ENCODE data around the gene SGTA.
"Not testable (repeated sequence)": the region's sequence is repeated elsewhere in the genome, so short reads cannot be mapped to it uniquely, and the experiment has no call there.

The SGTA gene

GRCh38 chr19:2797280-2797679 is 14.2 kb upstream of the SGTA start:
- no peaks in the 10 kb centered on the region for H3K9me3 ChIP-seq (ENCODE audit: severe bottlenecking)
- no peaks in the 10 kb centered on the region for H3K4me1 ChIP-seq (ENCODE audit: insufficient read depth, poor library complexity, severe bottlenecking)
- peaks cover 57% of the 10 kb centered on the region for H3K36me3 ChIP-seq (ENCODE audit: low read depth)
- H3K27ac ChIP-seq (ENCODE audit: poor library complexity, severe bottlenecking), result no peak overlapping the region
- TF ChIP-seq, protein P1, sequence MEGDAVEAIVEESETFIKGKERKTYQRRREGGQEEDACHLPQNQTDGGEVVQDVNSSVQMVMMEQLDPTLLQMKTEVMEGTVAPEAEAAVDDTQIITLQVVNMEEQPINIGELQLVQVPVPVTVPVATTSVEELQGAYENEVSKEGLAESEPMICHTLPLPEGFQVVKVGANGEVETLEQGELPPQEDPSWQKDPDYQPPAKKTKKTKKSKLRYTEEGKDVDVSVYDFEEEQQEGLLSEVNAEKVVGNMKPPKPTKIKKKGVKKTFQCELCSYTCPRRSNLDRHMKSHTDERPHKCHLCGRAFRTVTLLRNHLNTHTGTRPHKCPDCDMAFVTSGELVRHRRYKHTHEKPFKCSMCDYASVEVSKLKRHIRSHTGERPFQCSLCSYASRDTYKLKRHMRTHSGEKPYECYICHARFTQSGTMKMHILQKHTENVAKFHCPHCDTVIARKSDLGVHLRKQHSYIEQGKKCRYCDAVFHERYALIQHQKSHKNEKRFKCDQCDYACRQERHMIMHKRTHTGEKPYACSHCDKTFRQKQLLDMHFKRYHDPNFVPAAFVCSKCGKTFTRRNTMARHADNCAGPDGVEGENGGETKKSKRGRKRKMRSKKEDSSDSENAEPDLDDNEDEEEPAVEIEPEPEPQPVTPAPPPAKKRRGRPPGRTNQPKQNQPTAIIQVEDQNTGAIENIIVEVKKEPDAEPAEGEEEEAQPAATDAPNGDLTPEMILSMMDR (IDR thresholded peaks at IDR 0.05; ENCODE audit: poor library complexity, severe bottlenecking), result no peak
- no peak for DNase-seq (ENCODE audit: low spot score)
- H3K4me3 ChIP-seq (ENCODE audit: severe bottlenecking), result no peak overlapping the region
- H3K27me3 ChIP-seq (ENCODE audit: insufficient read depth, poor library complexity, severe bottlenecking), result no peaks in the 10 kb centered on the region
- no peak for ATAC-seq (ENCODE audit: low read depth)

- H3K27ac ChIP-seq (ENCODE audit: poor library complexity, severe bottlenecking), result no peak overlapping the region
- no peak overlapping the region for H3K4me3 ChIP-seq (ENCODE audit: severe bottlenecking)
- H3K36me3 ChIP-seq (ENCODE audit: low read depth), result peaks cover 57% of the 10 kb centered on the region
- TF ChIP-seq, protein P1 (IDR thresholded peaks at IDR 0.05; ENCODE audit: poor library complexity, severe bottlenecking), result no peak
- H3K9me3 ChIP-seq (ENCODE audit: severe bottlenecking), result no peaks in the 10 kb centered on the region
- no peak for ATAC-seq (ENCODE audit: low read depth)
- H3K4me1 ChIP-seq (ENCODE audit: insufficient read depth, poor library complexity, severe bottlenecking), result no peaks in the 10 kb centered on the region
- no peaks in the 10 kb centered on the region for H3K27me3 ChIP-seq (ENCODE audit: insufficient read depth, poor library complexity, severe bottlenecking)
- DNase-seq (ENCODE audit: low spot score), result no peak
Measured at GRCh38 chr19:2796659-2797266, 13.7 kb upstream of the SGTA start.

GRCh38 chr19:2795827-2796658 is 13.0 kb upstream of the SGTA start:
- Histone ChIP-seq H3K4me1 (ENCODE audit: insufficient read depth, poor library complexity, severe bottlenecking) (no peaks in the 10 kb centered on the region), H3K27ac (ENCODE audit: poor library complexity, severe bottlenecking) (no peak overlapping the region), H3K27me3 (ENCODE audit: insufficient read depth, poor library complexity, severe bottlenecking) (no peaks in the 10 kb centered on the region), H3K9me3 (ENCODE audit: severe bottlenecking) (no peaks in the 10 kb centered on the region), H3K4me3 (ENCODE audit: severe bottlenecking) (no peak overlapping the region), H3K36me3 (ENCODE audit: low read depth) (peaks cover 57% of the 10 kb centered on the region)
- TF ChIP-seq, protein P1 (IDR thresholded peaks at IDR 0.05; ENCODE audit: poor library complexity, severe bottlenecking), result no peak
- ATAC-seq (ENCODE audit: low read depth) (no peak), DNase-seq (ENCODE audit: low spot score) (no peak)

GRCh38 chr19:2793577-2793976 is 10.5 kb upstream of the SGTA start:
- ATAC-seq (ENCODE audit: low read depth) (no peak), DNase-seq (ENCODE audit: low spot score) (no peak)
- Histone ChIP-seq H3K27ac (ENCODE audit: poor library complexity, severe bottlenecking) (no peak overlapping the region), H3K4me3 (ENCODE audit: severe bottlenecking) (no peak overlapping the region), H3K4me1 (ENCODE audit: insufficient read depth, poor library complexity, severe bottlenecking) (no peaks in the 10 kb centered on the region), H3K9me3 (ENCODE audit: severe bottlenecking) (no peaks in the 10 kb centered on the region), H3K27me3 (ENCODE audit: insufficient read depth, poor library complexity, severe bottlenecking) (no peaks in the 10 kb centered on the region), H3K36me3 (ENCODE audit: low read depth) (peaks cover 54% of the 10 kb centered on the region)
- TF ChIP-seq, protein P1 (IDR thresholded peaks at IDR 0.05; ENCODE audit: poor library complexity, severe bottlenecking), result no peak

DNA sequence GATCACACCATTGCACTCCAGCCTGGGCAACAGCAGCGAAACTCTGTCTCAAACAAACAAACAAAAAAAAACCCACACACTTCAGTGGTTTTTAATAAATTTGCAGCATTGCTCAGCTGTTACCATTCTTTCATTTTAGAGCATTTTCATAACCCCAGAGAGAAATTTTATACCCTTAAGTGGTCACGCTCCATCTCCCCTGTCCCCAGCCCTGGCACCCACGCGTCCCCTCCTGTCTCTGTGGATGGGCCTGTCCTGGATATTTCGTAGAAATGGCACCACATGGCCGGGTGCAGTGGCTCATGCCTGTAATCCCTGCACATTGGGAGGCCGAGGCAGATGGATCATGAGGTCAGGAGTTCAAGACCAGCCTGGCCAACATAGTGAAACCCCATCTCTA is 10.1 kb upstream of the SGTA start:
- H3K27ac ChIP-seq (ENCODE audit: poor library complexity, severe bottlenecking), result no peak overlapping the region
- no peaks in the 10 kb centered on the region for H3K27me3 ChIP-seq (ENCODE audit: insufficient read depth, poor library complexity, severe bottlenecking)
- ATAC-seq (ENCODE audit: low read depth), result no peak
- DNase-seq (ENCODE audit: low spot score), result no peak
- TF ChIP-seq, protein P1 (IDR thresholded peaks at IDR 0.05; ENCODE audit: poor library complexity, severe bottlenecking), result no peak
- H3K4me1 ChIP-seq (ENCODE audit: insufficient read depth, poor library complexity, severe bottlenecking), result no peaks in the 10 kb centered on the region
- H3K4me3 ChIP-seq (ENCODE audit: severe bottlenecking), result no peak overlapping the region
- H3K9me3 ChIP-seq (ENCODE audit: severe bottlenecking), result no peaks in the 10 kb centered on the region
- peaks cover 54% of the 10 kb centered on the region for H3K36me3 ChIP-seq (ENCODE audit: low read depth)

- H3K36me3 ChIP-seq (ENCODE audit: low read depth), result peaks cover 50% of the 10 kb centered on the region
- H3K27ac ChIP-seq (ENCODE audit: poor library complexity, severe bottlenecking); DNase-seq (ENCODE audit: low spot score); H3K9me3 ChIP-seq (ENCODE audit: severe bottlenecking); ATAC-seq (ENCODE audit: low read depth); H3K4me1 ChIP-seq (ENCODE audit: insufficient read depth, poor library complexity, severe bottlenecking); H3K4me3 ChIP-seq (ENCODE audit: severe bottlenecking); H3K27me3 ChIP-seq (ENCODE audit: insufficient read depth, poor library complexity, severe bottlenecking): not testable (repeated sequence)
Measured at GRCh38 chr19:2792666-2793065, 9.6 kb upstream of the SGTA start.

Data from RWPE2 (cell line).